Endothelial cell of umbilical vein (primary cell): ENCODE measurements around the gene PIEZO2. TPM values are rescaled to one million over a fixed set of nuclear protein-coding genes. Genes with fewer than 3 reads are reported as not detected.

ENCODE experiments used
- BruUV-seq: library from RNA; stranded (reverse); fragments of 400-500 nt; replicated peaks from 2 replicates; lab custom pipeline; 2021; lab: Mats Ljungman, UMichigan
- CTCF ChIA-PET: fragments of 300-600, 350-600 bp; sonication (Branson Sonifier 250); formaldehyde crosslinking; loops from one replicate; lab custom pipeline; 2021; ENCODE audit warnings: antibody characterized with exemption, inconsistent platforms; lab: Charles Lee
- POLR2A ChIA-PET: fragments of 300-600, 350-600 bp; sonication (Branson Sonifier 250); formaldehyde crosslinking; loops from one replicate; lab custom pipeline; 2021; ENCODE audit warnings: antibody characterized with exemption, inconsistent platforms; lab: Charles Lee
- DNase-seq: peaks from one replicate; pipeline ENCODE4 v3.0.0-alpha.2; 2011; ENCODE audit warnings: low read depth, low spot score
- FAIRE-seq: peaks from 2 replicates; lab custom pipeline; 2011; peaks lifted over from hg19 to GRCh38; lab: Jason Lieb, UNC
- H2AFZ ChIP-seq: 2 replicates; pipeline ENCODE4 v1.6.0; 2012; ENCODE audit warnings: low read depth, low read length, control low read depth, inconsistent platforms
- H3K27ac ChIP-seq: 2 replicates; pipeline ENCODE4 v1.5.1; 2011; ENCODE audit warnings: low read depth, mild to moderate bottlenecking, control low read depth, low read length, moderate library complexity; ENCODE audit not compliant: insufficient read depth
- H3K27me3 ChIP-seq, 2 experiments: 2 replicates each; pipeline versions ENCODE4 v1.6.0 to v1.6.1; 2011; ENCODE audit warnings: low read length in 2 of 2, mixed read lengths in 1 of 2; ENCODE audit not compliant: control insufficient read depth in 2 of 2, insufficient read depth in 2 of 2
- H3K36me3 ChIP-seq, 2 experiments: 2 replicates in 1 of 2; 3 replicates in 1 of 2; pipeline ENCODE4 v1.5.1; 2011; ENCODE audit warnings: low read length in 2 of 2, mild to moderate bottlenecking in 1 of 2, moderate library complexity in 1 of 2; ENCODE audit not compliant: control insufficient read depth in 2 of 2, insufficient read depth in 2 of 2; ENCODE audit errors: extremely low read depth in 1 of 2
- H3K4me1 ChIP-seq: 3 replicates; pipeline ENCODE4 v1.5.1; 2011; ENCODE audit warnings: mild to moderate bottlenecking, low read length; ENCODE audit not compliant: control insufficient read depth, insufficient read depth; ENCODE audit errors: extremely low read depth
- H3K4me2 ChIP-seq: 2 replicates; pipeline ENCODE4 v1.6.1; 2011; ENCODE audit warnings: low read length, control low read depth, mixed read lengths; ENCODE audit not compliant: insufficient read depth
- H3K4me3 ChIP-seq, 3 experiments: fragments of 200-600 bp in 1 of 3; sonication (generic), shearing (Covaris generic) in 1 of 3; replicated peaks in 1 of 3; 2 replicates each; pipeline ENCODE4 v1.5.1; 2011 to 2016; ENCODE audit warnings: control low read depth in 3 of 3, low read length in 3 of 3, mild to moderate bottlenecking in 2 of 3, inconsistent platforms in 1 of 3, low read depth in 1 of 3, moderate library complexity in 1 of 3; ENCODE audit not compliant: insufficient read depth in 1 of 3
- H3K79me2 ChIP-seq: 2 replicates; pipeline ENCODE4 v1.6.0; 2012; ENCODE audit warnings: low read length, inconsistent platforms; ENCODE audit not compliant: control insufficient read depth, insufficient read depth
- H3K9ac ChIP-seq: replicated peaks from 2 replicates; pipeline ENCODE3; 2011; ENCODE audit warnings: low read length, control low read depth; ENCODE audit not compliant: insufficient read depth; ENCODE audit errors: extremely low read depth
- H3K9me1 ChIP-seq: replicated peaks from 3 replicates; pipeline ENCODE4 v1.6.0; 2011; ENCODE audit warnings: mild to moderate bottlenecking, low read length; ENCODE audit not compliant: control insufficient read depth, insufficient read depth; ENCODE audit errors: extremely low read depth
- H3K9me3 ChIP-seq: replicated peaks from 2 replicates; pipeline ENCODE4 v1.5.1; 2012; ENCODE audit warnings: low read length, inconsistent platforms; ENCODE audit not compliant: control insufficient read depth, insufficient read depth
- H4K20me1 ChIP-seq: replicated peaks from 2 replicates; pipeline ENCODE3; 2011; ENCODE audit warnings: mild to moderate bottlenecking, low read length; ENCODE audit not compliant: control insufficient read depth, insufficient read depth; ENCODE audit errors: extremely low read depth
- EZH2 ChIP-seq: IDR thresholded peaks from 2 replicates; pipeline ENCODE4 v1.6.1; 2012; ENCODE audit warnings: borderline replicate concordance, low read depth, mild to moderate bottlenecking, moderate library complexity, low read length, inconsistent platforms; ENCODE audit not compliant: severe bottlenecking
- FOS ChIP-seq: IDR thresholded peaks from 2 replicates; pipeline ENCODE4 v1.6.1; 2011; ENCODE audit warnings: mild to moderate bottlenecking, low read length, moderate library complexity, borderline replicate concordance; ENCODE audit not compliant: insufficient read depth
- GATA2 ChIP-seq: IDR thresholded peaks from 2 replicates; pipeline ENCODE4 v1.7.0; 2011; ENCODE audit warnings: low read depth, mild to moderate bottlenecking, moderate library complexity, mixed read lengths, low read length; ENCODE audit not compliant: insufficient read length, insufficient read depth
- JUN ChIP-seq: IDR thresholded peaks from 2 replicates; pipeline ENCODE4 v1.6.1; 2011; ENCODE audit warnings: borderline replicate concordance, low read depth; ENCODE audit not compliant: insufficient read length, insufficient read depth
- MYC ChIP-seq: IDR thresholded peaks from one replicate; pipeline ENCODE4 v1.6.1; 2011; ENCODE audit warnings: mild to moderate bottlenecking, low read depth, low read length
- POLR2A ChIP-seq: IDR thresholded peaks from 2 replicates; pipeline ENCODE4 v1.6.1; 2012; ENCODE audit warnings: low read depth, mild to moderate bottlenecking, control low read depth, low read length
- POLR2AphosphoS5 ChIP-seq: IDR thresholded peaks from 2 replicates; pipeline ENCODE4 v1.6.1; 2012; ENCODE audit warnings: low read depth, mild to moderate bottlenecking, control low read depth, low read length, moderate library complexity; ENCODE audit not compliant: insufficient read depth
- dilution Hi-C: fragments of 300-500 bp; cut with MboI; formaldehyde crosslinking; loops from one replicate; pipeline ENCODE4 v1.15.0; 2019; ENCODE audit warnings: low sequenced_read_pairs; ENCODE audit not compliant: extremely low pct_ligation_motif_present
- intact Hi-C: fragments of 100-400 bp; cut with micrococcal nuclease; formaldehyde crosslinking; loops from one replicate; pipeline ENCODE4 v1.10.0; 2022
- polyA plus RNA-seq, 4 experiments: library from polyadenylated mRNA; depleted of rRNA in 3 of 4; stranded (reverse) in 3 of 4; unstranded in 1 of 4; fragments of >200 nt; gene quantifications; 2 replicates each; pipeline versions ENCODE4 v1.2.1 to v1.2.3, GENCODE V29; 2011 to 2012; ENCODE audit warnings: missing spikeins in 1 of 4
- total RNA-seq: library from RNA; stranded (reverse); gene quantifications from 2 replicates; pipeline ENCODE4 v1.2.3, GENCODE V29; 2021
- TF ChIP-seq, protein P1 (sequence below), 2 donors: IDR thresholded peaks; 1 replicate in 1 of 2; 2 replicates in 1 of 2; pipeline ENCODE4 v1.5.1; 2011; ENCODE audit warnings: low read length in 2 of 2, mild to moderate bottlenecking in 2 of 2, moderate library complexity in 2 of 2, control low read depth in 1 of 2, inconsistent platforms in 1 of 2, low read depth in 1 of 2; ENCODE audit not compliant: insufficient read depth in 1 of 2; ENCODE audit errors: extremely low read depth in 1 of 2
- TF ChIP-seq, protein P2 (sequence below): IDR thresholded peaks from 2 replicates; pipeline ENCODE4 v1.6.1; 2011; ENCODE audit not compliant: insufficient read depth, insufficient read length

The PIEZO2 gene
- total and polyA plus RNA-seq, 2 donors (not counting 3 experiments of a cell fraction or from before 2014, with no cell fraction given) = 1.7 to 11.2 TPM

DNA sequence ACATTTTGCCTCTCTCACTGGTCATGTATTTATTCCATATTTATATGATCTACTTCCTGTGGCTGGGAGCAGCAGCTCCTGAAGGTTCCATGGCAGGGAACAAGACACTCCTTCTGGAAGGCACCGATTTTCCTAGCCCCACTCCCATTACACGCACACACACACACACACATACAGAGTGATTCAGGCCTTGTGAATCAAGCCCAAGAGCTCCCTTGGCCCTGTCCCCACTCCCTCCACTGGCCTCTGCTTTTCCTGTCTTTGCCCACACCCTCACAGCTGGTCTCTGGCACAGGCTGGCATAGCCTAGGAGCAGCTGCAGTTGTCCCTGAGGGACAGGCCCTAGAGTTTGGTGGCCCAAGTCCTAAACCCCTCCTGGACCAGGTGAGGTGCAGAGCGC lies 421.9 kb downstream of the PIEZO2 start:
- CTCF ChIA-PET = no interaction called here
- no peak for TF ChIP-seq POLR2AphosphoS5
- TF ChIP-seq, protein P1, sequence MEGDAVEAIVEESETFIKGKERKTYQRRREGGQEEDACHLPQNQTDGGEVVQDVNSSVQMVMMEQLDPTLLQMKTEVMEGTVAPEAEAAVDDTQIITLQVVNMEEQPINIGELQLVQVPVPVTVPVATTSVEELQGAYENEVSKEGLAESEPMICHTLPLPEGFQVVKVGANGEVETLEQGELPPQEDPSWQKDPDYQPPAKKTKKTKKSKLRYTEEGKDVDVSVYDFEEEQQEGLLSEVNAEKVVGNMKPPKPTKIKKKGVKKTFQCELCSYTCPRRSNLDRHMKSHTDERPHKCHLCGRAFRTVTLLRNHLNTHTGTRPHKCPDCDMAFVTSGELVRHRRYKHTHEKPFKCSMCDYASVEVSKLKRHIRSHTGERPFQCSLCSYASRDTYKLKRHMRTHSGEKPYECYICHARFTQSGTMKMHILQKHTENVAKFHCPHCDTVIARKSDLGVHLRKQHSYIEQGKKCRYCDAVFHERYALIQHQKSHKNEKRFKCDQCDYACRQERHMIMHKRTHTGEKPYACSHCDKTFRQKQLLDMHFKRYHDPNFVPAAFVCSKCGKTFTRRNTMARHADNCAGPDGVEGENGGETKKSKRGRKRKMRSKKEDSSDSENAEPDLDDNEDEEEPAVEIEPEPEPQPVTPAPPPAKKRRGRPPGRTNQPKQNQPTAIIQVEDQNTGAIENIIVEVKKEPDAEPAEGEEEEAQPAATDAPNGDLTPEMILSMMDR (IDR thresholded peaks at IDR 0.05; ENCODE audit: extremely low read depth in 1 of 2, insufficient read depth in 1 of 2, low read depth in 1 of 2, low read length in 2 of 2) = no peak
- TF ChIP-seq, protein P2, sequence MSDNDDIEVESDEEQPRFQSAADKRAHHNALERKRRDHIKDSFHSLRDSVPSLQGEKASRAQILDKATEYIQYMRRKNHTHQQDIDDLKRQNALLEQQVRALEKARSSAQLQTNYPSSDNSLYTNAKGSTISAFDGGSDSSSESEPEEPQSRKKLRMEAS = no peak
- POLR2A ChIA-PET = no interaction called here
- Histone ChIP-seq H3K36me3 (no peaks in the 10 kb centered on the region), H2AFZ (no peak overlapping the region), H3K27me3 (no peaks in the 10 kb centered on the region), H3K27ac (no peak overlapping the region), H3K9ac (no peak overlapping the region), H4K20me1 (no peaks in the 10 kb centered on the region), H3K4me1 (no peaks in the 10 kb centered on the region), H3K9me1 (no peaks in the 10 kb centered on the region), H3K9me3 (no peaks in the 10 kb centered on the region), H3K4me2 (no peak overlapping the region), H3K79me2 (no peaks in the 10 kb centered on the region), H3K4me3 (no peak overlapping the region)
- dilution Hi-C loops (no loop called here), intact Hi-C loops (no loop called here)
- no peak for FAIRE-seq
- DNase-seq = no peak
- BruUV-seq = no TSS peak

DNA sequence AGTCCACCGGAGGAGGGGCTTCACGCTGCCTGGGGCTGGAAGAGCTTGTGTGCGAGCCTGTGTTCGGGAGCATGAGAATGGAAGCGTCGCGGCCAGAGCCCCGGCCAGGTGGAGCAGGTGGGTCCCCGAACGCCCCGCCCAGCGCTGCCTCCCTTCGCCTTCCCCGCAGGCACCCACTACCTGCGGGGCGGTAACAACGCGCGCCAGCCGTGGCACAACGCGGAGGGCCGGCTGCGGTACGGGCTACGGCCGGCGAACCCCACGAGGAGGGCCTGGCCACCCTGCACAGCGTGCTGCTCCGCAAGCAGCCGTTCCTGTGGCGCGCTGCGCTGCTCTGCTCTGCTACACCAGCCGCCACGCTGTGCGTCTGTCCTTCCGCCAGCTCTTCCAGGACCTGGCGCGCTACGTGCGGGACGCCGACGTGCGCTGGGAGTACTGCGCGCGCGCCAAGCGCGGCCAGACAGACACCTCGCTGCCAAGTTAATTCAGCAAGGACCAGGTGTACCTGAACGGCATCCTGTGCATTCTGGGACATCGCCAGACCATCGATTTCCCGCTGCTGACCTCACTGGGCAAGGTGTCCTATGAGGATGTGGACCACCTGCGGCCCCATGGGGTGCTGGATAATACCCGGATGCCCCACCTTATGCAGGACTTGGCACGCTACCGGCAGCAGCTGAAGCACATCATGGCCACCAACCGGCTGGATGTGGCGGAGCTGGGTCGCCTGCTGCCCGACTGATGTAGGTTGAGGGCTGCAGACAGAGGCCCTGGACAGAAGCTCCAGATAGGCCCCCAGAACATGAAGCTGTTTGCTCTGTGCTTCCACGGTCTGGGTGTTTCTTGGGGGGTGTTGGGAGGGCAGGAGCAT lies 422.9 kb downstream of the PIEZO2 start:
- FAIRE-seq (no peak), DNase-seq (no peak)
- Histone ChIP-seq H3K4me3 (no peak overlapping the region), H3K9me3 (no peaks in the 10 kb centered on the region), H3K79me2 (no peaks in the 10 kb centered on the region), H3K4me2 (no peak overlapping the region), H3K4me1 (no peaks in the 10 kb centered on the region), H2AFZ (no peak overlapping the region), H3K9me1 (no peaks in the 10 kb centered on the region), H3K9ac (no peak overlapping the region), H3K36me3 (no peaks in the 10 kb centered on the region), H3K27me3 (no peaks in the 10 kb centered on the region), H4K20me1 (no peaks in the 10 kb centered on the region), H3K27ac (no peak overlapping the region)
- ChIA-PET POLR2A (no interaction called here), CTCF (no interaction called here)
- dilution Hi-C loops (no loop called here), intact Hi-C loops (no loop called here)
- TF ChIP-seq GATA2 (no peak), JUN (no peak), FOS (no peak), POLR2A (no peak), POLR2AphosphoS5 (no peak), MYC (no peak), EZH2 (no peak)
- TF ChIP-seq, protein P1 (IDR thresholded peaks at IDR 0.05; ENCODE audit: extremely low read depth in 1 of 2, insufficient read depth in 1 of 2, low read depth in 1 of 2, low read length in 2 of 2) = no peak
- TF ChIP-seq, protein P2 = no peak
- BruUV-seq = no TSS peak
